Kidney (tissue), 14 donors: ENCODE measurements around the gene SPOP. TPM values are rescaled to one million over a fixed set of nuclear protein-coding genes. Genes with fewer than 3 reads are reported as not detected.

ENCODE experiments used
- DNase-seq, 5 donors: peaks; one replicate each; pipeline ENCODE4 v3.0.0-alpha.2; 2013 to 2020
- FAIRE-seq: peaks from 2 replicates; lab custom pipeline; 2012; peaks lifted over from hg19 to GRCh38; lab: Jason Lieb, UNC
- H3K27ac ChIP-seq, 2 donors: one replicate each; pipeline ENCODE4 v1.7.0; 2013; ENCODE audit warnings: low read depth in 2 of 2, low read length in 2 of 2, inconsistent platforms in 1 of 2
- H3K27me3 ChIP-seq: one replicate; pipeline ENCODE4 v1.7.1; 2013; ENCODE audit warnings: low read length, inconsistent platforms; ENCODE audit not compliant: control insufficient read depth, insufficient read depth
- H3K36me3 ChIP-seq, 3 donors: one replicate each; pipeline versions ENCODE4 v1.7.0 to v1.7.1; 2013; ENCODE audit warnings: low read length in 3 of 3, control low read depth in 1 of 3, inconsistent platforms in 1 of 3; ENCODE audit not compliant: insufficient read depth in 3 of 3, control insufficient read depth in 2 of 3
- H3K4me1 ChIP-seq, 3 donors: one replicate each; pipeline versions ENCODE4 v1.7.0 to v1.7.1; 2013; ENCODE audit warnings: low read length in 3 of 3, inconsistent platforms in 1 of 3, low read depth in 1 of 3; ENCODE audit not compliant: control insufficient read depth in 2 of 3, insufficient read depth in 2 of 3
- H3K4me3 ChIP-seq, 3 donors: one replicate each; pipeline versions ENCODE4 v1.7.0 to v1.8.1; 2013; ENCODE audit warnings: low read length in 3 of 3, control low read depth in 1 of 3, inconsistent platforms in 1 of 3
- H3K9ac ChIP-seq, 3 donors: one replicate each; pipeline versions ENCODE4 v1.7.0 to v1.7.1; 2013; ENCODE audit warnings: low read length in 3 of 3, control low read depth in 1 of 3, inconsistent platforms in 1 of 3
- H3K9me3 ChIP-seq, 3 donors: one replicate each; pipeline versions ENCODE4 v1.7.0 to v1.7.1; 2013; ENCODE audit warnings: low read length in 3 of 3, control low read depth in 1 of 3, inconsistent platforms in 1 of 3; ENCODE audit not compliant: control insufficient read depth in 2 of 3, insufficient read depth in 1 of 3
- CTCF ChIP-seq: IDR thresholded peaks from 3 replicates; pipeline ENCODE4 v1.5.1; 2012; ENCODE audit warnings: mild to moderate bottlenecking, moderate library complexity, borderline replicate concordance; ENCODE audit not compliant: insufficient read depth; ENCODE audit errors: extremely low read depth
- intact Hi-C: fragments of 100-400 bp; cut with DNase I; formaldehyde crosslinking; loops from one replicate; pipeline ENCODE4 v1.11.1; 2022
- polyA plus RNA-seq: library from polyadenylated mRNA; stranded (reverse); fragments of 350-450 nt; fragmentation: Illumina TruSeq; extraction: RNeasy Lipid Tissue Mini Kit (QIAGEN cat#74804); gene quantifications from one replicate; pipeline ENCODE4 v1.2.3, GENCODE V29; 2014; ENCODE audit warnings: low read depth, low replicate concordance; ENCODE audit not compliant: insufficient read depth
- total RNA-seq: library from RNA; stranded (reverse); fragmentation: NEBNext Ultra II Directional; extraction: Animal tissue kit (Norgen Biotek cat#: 25700); gene quantifications from one replicate; pipeline ENCODE4 v1.2.1, GENCODE V29; 2021
- donor health status: control.
- donor health status: control.
- donor health status: control.
- donor health status: control.
- donor health status: control.
- donor health status: DM: yes; HTN: yes; CAD: no.
- donor health status: Normal renal cell carcinoma (clear cell type).

The SPOP gene
- total and polyA plus RNA-seq, 2 donors from 2014 or later, result 28.2 to 73.8 TPM

- DNase-seq, result no peak
- TF ChIP-seq CTCF, result no peak
- FAIRE-seq, result no peak
- intact Hi-C loops, result no loop called here
- Histone ChIP-seq H3K36me3 (no peaks in the 10 kb centered on the region), H3K9ac (no peak overlapping the region), H3K27me3 (no peaks in the 10 kb centered on the region), H3K4me3 (no peak overlapping the region), H3K4me1 (peaks cover 0 to 24% (median 8%) of the 10 kb centered on the region in 3 donors), H3K9me3 (no peaks in the 10 kb centered on the region), H3K27ac (no peak overlapping the region)
Observed at GRCh38 chr17:49629447-49629846, 48.5 kb downstream of the SPOP start.

GRCh38 chr17:49624896-49625295 lies 53.0 kb downstream of the SPOP start:
- Histone ChIP-seq H3K9ac (no peak overlapping the region), H3K9me3 (no peaks in the 10 kb centered on the region), H3K27me3 (no peaks in the 10 kb centered on the region), H3K36me3 (peaks cover 0 to 13% (median 10%) of the 10 kb centered on the region in 3 donors), H3K4me1 (peaks cover 0 to 5% (median 2%) of the 10 kb centered on the region in 3 donors), H3K4me3 (no peak overlapping the region), H3K27ac (no peak overlapping the region)
- no peak for DNase-seq
- intact Hi-C loops, result no loop called here
- TF ChIP-seq CTCF, result no peak
- FAIRE-seq, result no peak

- Histone ChIP-seq H3K9ac (no peak overlapping the region), H3K4me3 (no peak overlapping the region), H3K9me3 (no peaks in the 10 kb centered on the region), H3K4me1 (no peaks in the 10 kb centered on the region), H3K27ac (no peak overlapping the region), H3K27me3 (no peaks in the 10 kb centered on the region), H3K36me3 (peaks cover 2 to 32% (median 20%) of the 10 kb centered on the region in 3 donors)
- TF ChIP-seq CTCF, result no peak
- FAIRE-seq, result no peak
- intact Hi-C loops, result no loop called here
- DNase-seq, result no peak
Observed at GRCh38 chr17:49621946-49622529, 55.9 kb downstream of the SPOP start.

GRCh38 chr17:49621420-49621819 lies 56.5 kb downstream of the SPOP start:
- H3K9ac ChIP-seq, result no peak overlapping the region
- no peaks in the 10 kb centered on the region for H3K27me3 ChIP-seq
- no peak overlapping the region for H3K27ac ChIP-seq
- H3K36me3 ChIP-seq, result peaks cover 2 to 38% (median 26%) of the 10 kb centered on the region in 3 donors
- no peak for DNase-seq
- peaks cover 0 to 3% (median 0%) of the 10 kb centered on the region in 3 donors for H3K4me1 ChIP-seq
- no peak for TF ChIP-seq CTCF
- intact Hi-C loops, result no loop called here
- H3K9me3 ChIP-seq, result no peaks in the 10 kb centered on the region
- no peak for FAIRE-seq
- H3K4me3 ChIP-seq, result no peak overlapping the region
